SH-SY5Y (cell line): ENCODE results near the gene C1orf53.

ENCODE experiments used
- GATA2 ChIP-seq: IDR thresholded peaks from 2 replicates; pipeline ENCODE4 v1.6.1; 2011; ENCODE audit warnings: mild to moderate bottlenecking, low read depth, low read length
- GATA3 ChIP-seq: IDR thresholded peaks from 2 replicates; pipeline ENCODE4 v1.6.1; 2011; ENCODE audit warnings: low read depth, mild to moderate bottlenecking, low read length, moderate library complexity

DNA sequence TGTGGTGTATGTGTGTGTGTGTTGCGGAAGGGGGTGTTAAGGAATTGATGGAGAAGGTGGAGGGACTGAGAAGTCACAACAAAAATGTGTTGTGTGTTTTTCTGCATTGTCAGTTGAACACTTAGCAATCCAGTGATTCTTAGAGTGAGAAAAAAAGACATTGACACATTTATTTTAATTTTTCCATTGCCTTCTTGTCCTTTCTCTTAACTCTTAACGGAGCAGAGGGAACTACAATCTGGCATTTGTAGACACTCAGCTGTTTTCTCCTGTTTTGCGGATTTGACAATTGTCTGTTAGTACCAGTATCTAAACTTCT, 725 bp downstream of the C1orf53 start:
- TF ChIP-seq GATA2, result no peak
- TF ChIP-seq GATA3, result no peak
